Raji (cell line): ENCODE data around the gene C17orf58.
"Not testable (repeated sequence)": the region's sequence is repeated elsewhere in the genome, so short reads cannot be mapped to it uniquely, and the experiment has no call there.

ENCODE experiments used
- POLR2A ChIP-seq: IDR thresholded peaks from 2 replicates; pipeline ENCODE4 v1.6.1; 2011; ENCODE audit warnings: low read depth, low read length, control low read depth; ENCODE audit not compliant: insufficient read depth

C17orf58 gene

GRCh38 chr17:67996301-67997171, at the start of gene C17orf58:
Gene C17orf58 (minus strand): TSS chr17:67996469. CDS start chr17:67996198, 271 bp downstream.
- TF ChIP-seq POLR2A: not testable (repeated sequence)

GRCh38 chr17:68036304-68037147, 40.3 kb upstream of the C17orf58 start:
- TF ChIP-seq POLR2A: no peak

- peak; percentile 93 for TF ChIP-seq POLR2A
Observed at GRCh38 chr17:68035523-68036303, 39.4 kb upstream of the C17orf58 start, which contains the start of gene KPNA2. Gene KPNA2 (plus strand): TSS chr17:68035735. CDS start chr17:68037133, 1,398 bp downstream.

- TF ChIP-seq POLR2A: peak; percentile 51; the same call in 1 of the 2 replicates
Observed at GRCh38 chr17:68035131-68035522, 38.9 kb upstream of the C17orf58 start.

- no peak for TF ChIP-seq POLR2A
Observed at GRCh38 chr17:68034452-68034776, 38.1 kb upstream of the C17orf58 start.

- TF ChIP-seq POLR2A: no peak
Observed at GRCh38 chr17:68033636-68034451, 37.6 kb upstream of the C17orf58 start.

- no peak for TF ChIP-seq POLR2A
Observed at GRCh38 chr17:68029512-68030215, 33.4 kb upstream of the C17orf58 start.

- no peak for TF ChIP-seq POLR2A
Observed at GRCh38 chr17:68021963-68022362, 25.7 kb upstream of the C17orf58 start.

GRCh38 chr17:68020409-68020756, 24.1 kb upstream of the C17orf58 start:
- no peak for TF ChIP-seq POLR2A

- TF ChIP-seq POLR2A: peak; percentile 97
Observed at GRCh38 chr17:68019675-68020408, 23.6 kb upstream of the C17orf58 start.

GRCh38 chr17:68019336-68019674, 23.0 kb upstream of the C17orf58 start:
- no peak for TF ChIP-seq POLR2A

- TF ChIP-seq POLR2A: no peak
Observed at GRCh38 chr17:68016838-68017237, 20.6 kb upstream of the C17orf58 start.

GRCh38 chr17:68015081-68015723, 18.9 kb upstream of the C17orf58 start:
- no peak for TF ChIP-seq POLR2A
